GM19372 (cell line): Measurements from ENCODE around the gene CENPP.

Experiments
- ATAC-seq: cut with Tn5 transposase; IDR thresholded peaks from one replicate; pipeline ENCODE4 v1.9.1; 2021; ENCODE audit warnings: mild to moderate bottlenecking, low read depth, moderate library complexity; ENCODE audit not compliant: unreplicated experiment

Gene CENPP

DNA sequence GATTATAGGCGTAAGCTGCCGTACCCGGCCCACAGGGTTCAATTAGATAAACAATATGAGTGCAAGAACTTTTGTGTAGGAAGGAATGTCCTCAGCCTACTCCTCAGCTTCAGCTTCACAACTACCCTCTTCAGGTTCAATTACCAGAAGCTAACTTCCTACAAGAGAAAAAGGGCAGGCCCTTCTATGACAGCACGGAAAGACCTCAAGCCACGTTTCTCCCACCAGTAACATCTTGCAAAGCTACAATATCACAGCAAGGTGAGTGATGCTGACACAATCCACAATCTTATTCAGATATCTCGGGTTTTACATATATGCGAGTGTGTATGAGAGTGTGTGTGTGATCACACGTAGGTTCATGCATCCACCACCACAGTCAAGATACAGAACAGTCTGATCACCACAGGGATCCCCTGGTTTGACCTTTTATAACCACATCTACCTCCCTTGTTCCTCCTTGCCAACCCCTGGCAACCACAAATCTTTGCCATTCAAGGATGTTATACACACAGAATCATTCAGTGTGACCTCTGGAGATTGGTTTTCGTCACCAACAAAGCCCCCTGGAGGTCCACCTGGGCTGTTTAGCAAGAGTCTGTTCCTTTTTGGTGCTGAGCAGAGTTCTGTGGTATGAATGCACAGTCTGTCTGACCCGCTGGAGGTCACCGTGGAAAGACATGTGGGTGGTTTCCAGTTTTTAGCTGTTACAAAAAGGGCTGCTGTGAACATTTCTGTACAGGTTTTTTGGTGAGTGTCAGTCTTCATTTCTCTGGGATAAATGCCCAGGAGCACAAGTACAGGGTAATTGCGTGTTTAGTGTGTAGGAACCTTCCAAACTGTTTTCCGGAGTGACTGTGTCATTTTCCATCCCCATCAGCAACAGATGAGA lies 305.9 kb downstream of the CENPP start:
- ATAC-seq = no peak

GRCh38 chr9:92632641-92633040 lies 306.9 kb downstream of the CENPP start:
- ATAC-seq = no peak

GRCh38 chr9:92633614-92634278 lies 308.0 kb downstream of the CENPP start:
- ATAC-seq = no peak

- no peak for ATAC-seq
These were observed 309.2 kb downstream of the CENPP start for GRCh38 chr9:92634712-92635605.

DNA sequence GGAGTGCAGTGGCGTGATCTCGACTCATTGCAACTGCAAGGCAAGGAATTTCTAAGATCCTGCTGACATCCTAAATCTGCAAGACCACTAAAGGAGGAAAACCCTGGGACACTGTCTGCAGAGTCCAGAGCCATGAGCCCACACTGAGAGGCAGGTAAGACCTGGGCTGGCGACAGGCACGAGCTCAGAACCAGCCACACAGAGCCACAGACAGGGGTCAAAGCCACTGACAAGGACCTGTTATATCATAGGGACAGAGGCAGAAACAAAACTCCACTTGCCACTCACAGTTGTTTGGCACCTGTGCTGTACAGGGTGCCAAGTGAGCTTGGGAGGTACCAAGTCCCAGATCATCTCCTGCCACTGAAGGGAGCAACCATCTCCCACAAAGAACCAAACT lies 310.0 kb downstream of the CENPP start:
- no peak for ATAC-seq

GRCh38 chr9:92636627-92637026 lies 310.9 kb downstream of the CENPP start:
- no peak for ATAC-seq

DNA sequence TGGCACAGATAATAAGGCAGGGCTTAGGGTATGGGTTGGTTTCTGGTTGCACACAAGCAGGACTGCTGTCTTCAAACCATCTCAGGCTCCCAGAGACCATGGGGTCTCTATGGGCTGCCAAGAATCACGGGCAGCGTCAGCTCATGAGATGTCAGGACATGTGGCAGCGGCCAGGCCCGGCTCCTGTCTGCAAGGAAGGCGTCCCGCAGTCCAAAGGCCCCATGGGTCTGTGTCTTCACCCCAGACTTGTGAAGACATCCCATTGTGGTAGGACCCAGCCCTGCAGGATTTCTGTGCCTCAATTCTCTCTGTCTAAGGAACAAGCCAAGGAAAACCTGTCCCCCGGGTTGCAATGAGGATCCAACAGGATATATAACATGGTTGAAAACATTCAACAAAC lies 311.6 kb downstream of the CENPP start:
- ATAC-seq = no peak

DNA sequence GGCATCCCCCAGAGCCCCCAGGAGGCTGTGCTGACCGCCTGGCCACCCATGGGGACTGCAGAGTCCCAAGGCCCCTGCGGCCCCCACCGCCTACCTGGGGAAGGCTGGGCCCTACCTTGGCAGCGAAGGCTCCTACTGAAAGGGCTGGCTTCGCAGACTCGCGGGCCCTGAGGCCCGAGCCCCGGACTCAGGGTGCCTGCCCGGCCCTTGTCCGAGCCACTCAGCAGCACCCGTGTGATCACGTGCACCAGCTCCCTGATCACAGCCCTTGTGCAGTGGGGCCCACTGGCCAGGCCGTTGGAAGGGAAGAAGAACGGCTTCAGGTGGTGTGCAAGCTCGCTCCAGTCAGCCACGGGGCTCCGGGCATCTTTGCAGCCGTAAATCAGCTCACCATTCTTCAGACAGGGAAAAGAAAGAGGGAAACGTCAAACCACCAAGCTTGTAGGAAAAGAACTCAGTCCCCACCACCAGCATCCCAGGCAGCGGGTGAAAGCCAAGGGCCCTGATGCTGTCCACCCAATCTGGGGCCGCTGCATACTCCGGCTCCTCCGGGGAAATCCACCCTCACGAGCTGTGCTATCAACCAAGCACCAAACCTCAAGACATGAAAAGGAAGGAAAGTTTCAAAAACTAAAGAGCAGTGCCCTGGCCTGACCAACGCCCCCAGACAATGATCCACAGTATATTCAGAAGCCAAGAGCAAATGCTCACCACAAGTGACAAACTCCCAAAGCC lies 312.3 kb downstream of the CENPP start:
- ATAC-seq = no peak

DNA sequence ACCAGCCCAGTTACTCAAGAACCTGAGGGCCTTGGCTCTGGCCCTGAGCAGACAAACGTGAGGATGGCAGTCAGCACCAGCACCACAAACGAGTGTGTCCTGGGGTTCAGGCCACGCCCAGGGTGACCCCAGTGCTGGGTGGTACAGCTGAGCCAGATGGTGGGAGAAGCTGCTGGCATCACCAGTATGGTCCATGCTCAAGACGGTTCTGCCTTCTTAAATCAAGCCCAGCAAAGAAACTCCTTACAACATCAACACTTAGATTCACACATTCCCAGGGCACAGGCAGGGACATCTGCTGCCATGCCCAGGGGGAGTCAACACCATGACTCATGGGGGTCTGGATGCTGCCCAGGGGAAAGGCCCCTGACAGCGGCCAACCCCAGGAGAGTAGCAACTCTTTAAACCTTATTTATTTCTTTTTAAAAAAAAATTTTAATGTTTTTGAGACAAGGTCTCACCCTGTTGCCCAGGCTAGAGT lies 312.9 kb downstream of the CENPP start:
- ATAC-seq = no peak

- no peak for ATAC-seq
These were observed 313.4 kb downstream of the CENPP start for GRCh38 chr9:92639124-92639523.

- ATAC-seq = no peak
These were observed 314.1 kb downstream of the CENPP start for GRCh38 chr9:92639791-92640271.

DNA sequence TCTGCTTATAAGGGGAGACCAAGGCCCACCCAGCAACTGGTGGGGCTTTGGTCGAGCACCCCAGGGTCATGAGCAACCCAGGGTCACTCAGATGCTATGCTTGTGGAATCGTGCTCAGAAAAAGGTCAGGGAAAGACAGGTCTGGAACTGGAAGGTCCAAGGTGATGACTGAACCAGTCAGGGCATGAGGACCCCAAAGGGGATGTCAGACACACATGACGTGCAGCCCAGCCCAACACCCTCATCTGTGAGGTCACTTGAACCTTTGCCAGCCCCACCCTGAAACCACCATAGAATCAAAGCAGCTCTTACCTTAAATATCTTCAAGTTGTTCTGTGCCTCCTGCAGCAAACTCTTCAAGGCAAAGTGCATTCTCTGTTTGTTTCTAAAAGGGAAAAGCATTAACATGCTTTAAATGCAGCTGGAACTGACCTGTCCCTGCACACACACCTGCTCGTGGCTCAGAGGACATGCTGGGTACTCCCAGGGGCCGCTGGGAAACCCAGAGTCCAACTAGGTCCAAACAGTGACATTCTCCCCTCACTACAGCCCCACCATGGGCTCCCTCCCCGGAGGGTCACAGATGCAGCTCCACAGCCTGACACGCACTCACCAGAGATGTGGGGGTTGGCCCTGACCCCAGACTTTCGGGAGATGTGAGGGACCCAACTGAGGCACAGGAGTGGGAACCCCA lies 314.8 kb downstream of the CENPP start:
- ATAC-seq = no peak

- no peak for ATAC-seq
These were observed 315.5 kb downstream of the CENPP start for GRCh38 chr9:92641092-92641809.

- ATAC-seq = no peak
These were observed 316.3 kb downstream of the CENPP start for GRCh38 chr9:92642041-92642451.

DNA sequence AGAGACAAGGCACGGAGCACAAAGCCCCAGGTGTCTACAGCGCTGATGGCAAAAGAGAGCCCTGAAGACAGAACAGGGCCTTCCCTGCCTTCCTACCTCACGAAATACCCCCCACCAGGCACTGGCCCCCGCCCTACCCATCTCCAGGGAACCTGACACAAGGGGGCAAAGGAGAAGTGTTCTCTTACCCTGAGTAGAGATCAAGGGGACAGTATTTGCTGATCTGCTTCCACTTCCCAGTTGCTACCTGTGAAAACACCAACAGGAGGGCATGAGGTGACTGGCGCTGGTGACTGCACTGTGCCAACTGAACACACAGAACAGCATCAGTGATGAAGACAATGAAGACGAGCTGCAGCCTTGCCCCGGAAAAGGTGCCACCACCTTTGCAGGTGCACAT lies 316.8 kb downstream of the CENPP start:
- ATAC-seq = no peak

DNA sequence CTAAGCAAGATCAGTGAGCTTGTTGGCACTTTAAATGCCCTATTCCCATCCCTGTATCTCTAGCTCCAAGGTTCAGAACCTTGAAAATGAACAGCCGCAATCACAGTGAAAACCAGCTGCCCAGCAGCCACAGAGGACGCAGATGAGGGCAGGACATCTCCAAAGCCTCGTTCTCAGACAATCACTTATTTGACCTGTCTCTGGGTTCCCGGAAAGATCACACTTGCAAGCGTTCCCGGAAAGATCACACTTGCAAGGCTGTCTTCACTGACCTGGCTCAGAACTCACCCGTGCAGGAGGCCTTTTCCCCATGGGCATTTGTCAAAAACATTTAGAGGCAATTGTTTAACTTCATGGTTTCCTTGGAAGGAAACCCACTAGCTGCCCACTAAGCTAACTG lies 318.5 kb downstream of the CENPP start:
- ATAC-seq = no peak

GRCh38 chr9:92645041-92645440 lies 319.3 kb downstream of the CENPP start:
- no peak for ATAC-seq

DNA sequence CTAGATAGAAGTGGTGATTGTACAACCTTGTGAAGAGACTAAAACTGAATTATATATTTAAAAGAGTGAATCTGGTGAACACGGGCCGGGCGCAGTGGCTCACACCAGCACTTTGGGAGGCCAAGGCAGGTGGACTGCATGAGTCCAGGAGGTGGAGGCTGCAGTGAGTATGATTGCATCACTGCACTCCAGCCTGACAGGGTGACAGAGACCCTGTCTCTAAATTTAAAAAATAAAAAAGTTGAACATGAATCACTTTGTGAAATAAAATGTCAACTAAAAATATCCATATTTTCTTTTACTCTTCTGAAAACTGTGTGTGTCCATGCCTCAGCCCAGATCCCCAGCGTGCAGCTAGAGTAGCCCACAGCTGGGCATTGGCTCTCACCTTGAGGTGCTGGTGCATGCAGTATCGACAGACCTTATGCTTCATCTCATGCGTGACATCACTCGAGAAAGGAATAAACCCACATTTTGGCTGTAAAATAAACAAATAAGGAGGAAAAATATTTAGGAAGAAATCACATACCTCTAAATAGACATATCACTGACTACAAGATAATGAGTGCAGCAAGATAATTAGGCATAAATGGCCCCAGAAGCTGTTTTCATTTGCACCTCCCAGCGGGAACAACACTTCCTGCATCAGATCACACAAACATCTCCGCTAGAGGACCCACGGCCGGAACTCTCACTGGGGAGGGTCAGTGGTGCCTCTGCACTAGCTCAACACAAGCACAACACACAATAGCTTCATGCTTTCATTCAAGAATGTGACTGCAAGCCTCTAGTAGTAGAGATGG lies 322.1 kb downstream of the CENPP start:
- no peak for ATAC-seq
